H1 (cell line): Measurements from ENCODE around the gene OGFOD3. TPM values are rescaled to one million over a fixed set of nuclear protein-coding genes. Genes with fewer than 3 reads are reported as not detected.

Experiments
- CTCF ChIA-PET: fragments of 300-600 bp; sonication (Branson Sonifier 250); formaldehyde crosslinking; loops from one replicate; lab custom pipeline; 2021; ENCODE audit not compliant: partially characterized antibody; lab: Charles Lee
- POLR2A ChIA-PET: fragments of 300-600 bp; sonication (Branson Sonifier 250); formaldehyde crosslinking; loops from one replicate; lab custom pipeline; 2021; ENCODE audit warnings: inconsistent platforms; ENCODE audit not compliant: partially characterized antibody; lab: Charles Lee
- DNase-seq, 2 experiments: peaks; one replicate each; pipeline versions ENCODE4 v3.0.0 to v3.0.0-alpha.2; 2010 to 2022; ENCODE audit warnings: low spot score in 2 of 2, low read depth in 1 of 2, mixed read lengths in 1 of 2
- FAIRE-seq: peaks from 2 replicates; lab custom pipeline; 2011; peaks lifted over from hg19 to GRCh38; lab: Jason Lieb, UNC
- H2AFZ ChIP-seq: 2 replicates; pipeline ENCODE4 v1.8.1; 2012; ENCODE audit warnings: low read length, inconsistent platforms
- H2AK5ac ChIP-seq: 2 replicates; pipeline ENCODE4 v1.6.1; 2013; ENCODE audit warnings: low read depth, low read length
- H2BK120ac ChIP-seq: replicated peaks from 2 replicates; pipeline ENCODE3; 2013; ENCODE audit warnings: low read depth, low read length, inconsistent platforms
- H2BK12ac ChIP-seq: 2 replicates; pipeline ENCODE4 v1.6.1; 2013; ENCODE audit warnings: low read depth, low read length
- H2BK15ac ChIP-seq: 2 replicates; pipeline ENCODE4 v1.6.1; 2013; ENCODE audit warnings: low read length
- H2BK20ac ChIP-seq: 2 replicates; pipeline ENCODE4 v1.6.1; 2013; ENCODE audit warnings: low read length
- H2BK5ac ChIP-seq: 2 replicates; pipeline ENCODE4 v1.6.1; 2013; ENCODE audit warnings: low read depth, low read length
- H3K14ac ChIP-seq: 2 replicates; pipeline ENCODE4 v1.6.1; 2013; ENCODE audit warnings: inconsistent platforms; ENCODE audit not compliant: insufficient read length
- H3K18ac ChIP-seq: 2 replicates; pipeline ENCODE4 v1.6.1; 2013; ENCODE audit warnings: low read length; ENCODE audit errors: extremely low read depth
- H3K23ac ChIP-seq: 2 replicates; pipeline ENCODE4 v1.6.1; 2013; ENCODE audit warnings: inconsistent platforms; ENCODE audit not compliant: insufficient read length
- H3K23me2 ChIP-seq: 2 replicates; pipeline ENCODE4 v1.6.1; 2013; ENCODE audit warnings: low read depth, low read length
- H3K27ac ChIP-seq: 2 replicates; pipeline ENCODE4 v1.6.1; 2011; ENCODE audit warnings: low read depth, low read length, inconsistent platforms
- H3K27me3 ChIP-seq, 4 experiments: replicated peaks in 1 of 4; 1 replicate in 1 of 4; 2 replicates in 3 of 4; pipeline versions ENCODE4 v1.6.1 to v1.8.1; 2011 to 2013; ENCODE audit warnings: low read length in 3 of 4, mild to moderate bottlenecking in 3 of 4, inconsistent platforms in 2 of 4, mixed read lengths in 2 of 4, moderate library complexity in 1 of 4; ENCODE audit not compliant: control insufficient read depth in 3 of 4, insufficient read depth in 3 of 4; ENCODE audit errors: extremely low read depth in 1 of 4
- H3K36me3 ChIP-seq, 4 experiments: 2 replicates each; pipeline versions ENCODE4 v1.6.1 to v1.8.1; 2011 to 2013; ENCODE audit warnings: mild to moderate bottlenecking in 4 of 4, low read length in 3 of 4, moderate library complexity in 2 of 4, control low read depth in 1 of 4, inconsistent platforms in 1 of 4; ENCODE audit not compliant: insufficient read depth in 4 of 4, control insufficient read depth in 2 of 4
- H3K4ac ChIP-seq: replicated peaks from 2 replicates; pipeline ENCODE3; 2013; ENCODE audit warnings: low read length, low read depth, mixed read lengths, inconsistent platforms; ENCODE audit not compliant: insufficient read length
- H3K4me1 ChIP-seq, 4 experiments: replicated peaks in 1 of 4; 1 replicate in 1 of 4; 2 replicates in 3 of 4; pipeline versions ENCODE4 v1.6.1 to v1.8.1; 2011 to 2013; ENCODE audit warnings: low read length in 3 of 4, inconsistent platforms in 2 of 4, mixed read lengths in 1 of 4; ENCODE audit not compliant: insufficient read depth in 4 of 4, control insufficient read depth in 3 of 4
- H3K4me2 ChIP-seq, 2 experiments: 2 replicates each; pipeline versions ENCODE4 v1.6.1 to v1.8.1; 2011 to 2013; ENCODE audit warnings: low read depth in 2 of 2, low read length in 2 of 2, control low read depth in 1 of 2, inconsistent platforms in 1 of 2, mild to moderate bottlenecking in 1 of 2; ENCODE audit not compliant: insufficient read depth in 1 of 2
- H3K4me3 ChIP-seq, 4 experiments: fragments of 200-600, 300-600 bp in 1 of 4; sonication (generic), shearing (Covaris generic), sonication (Bioruptor Twin) in 1 of 4; 2 replicates each; pipeline versions ENCODE4 v1.5.1 to v1.8.1; 2011 to 2016; ENCODE audit warnings: low read length in 4 of 4, low read depth in 3 of 4, control low read depth in 2 of 4, inconsistent platforms in 2 of 4, mild to moderate bottlenecking in 2 of 4, mixed read lengths in 1 of 4, moderate library complexity in 1 of 4; ENCODE audit not compliant: insufficient read depth in 2 of 4; ENCODE audit errors: extremely low read depth in 1 of 4
- H3K56ac ChIP-seq: replicated peaks from 2 replicates; pipeline ENCODE3; 2013; ENCODE audit warnings: low read depth, mild to moderate bottlenecking, mixed read lengths, low read length, inconsistent platforms; ENCODE audit not compliant: insufficient read length
- H3K79me1 ChIP-seq: 2 replicates; pipeline ENCODE4 v1.6.1; 2013; ENCODE audit warnings: low read depth, low read length, control low read depth
- H3K79me2 ChIP-seq, 2 experiments: 2 replicates each; pipeline versions ENCODE4 v1.6.1 to v1.8.1; 2012 to 2013; ENCODE audit warnings: low read length in 2 of 2, mild to moderate bottlenecking in 2 of 2, inconsistent platforms in 1 of 2; ENCODE audit not compliant: insufficient read depth in 2 of 2, control insufficient read depth in 1 of 2
- H3K9ac ChIP-seq, 4 experiments: replicated peaks in 1 of 4; 1 replicate in 1 of 4; 2 replicates in 3 of 4; pipeline versions ENCODE4 v1.6.1 to v1.8.1; 2011 to 2013; ENCODE audit warnings: low read depth in 3 of 4, low read length in 3 of 4, control low read depth in 2 of 4, mild to moderate bottlenecking in 2 of 4, moderate library complexity in 2 of 4, inconsistent platforms in 1 of 4; ENCODE audit errors: extremely low read depth in 1 of 4
- H3K9me3 ChIP-seq, 2 experiments: 2 replicates each; pipeline versions ENCODE4 v1.6.1 to v1.8.1; 2012 to 2013; ENCODE audit warnings: mild to moderate bottlenecking in 2 of 2, moderate library complexity in 2 of 2, control low read depth in 1 of 2, inconsistent platforms in 1 of 2, low read depth in 1 of 2, low read length in 1 of 2, mixed read lengths in 1 of 2; ENCODE audit not compliant: insufficient read depth in 2 of 2
- H4K20me1 ChIP-seq, 2 experiments: replicated peaks in 1 of 2; 2 replicates each; pipeline versions ENCODE3 to v1.8.1; 2011 to 2013; ENCODE audit warnings: inconsistent platforms in 2 of 2, low read length in 2 of 2, mild to moderate bottlenecking in 1 of 2; ENCODE audit not compliant: insufficient read depth in 2 of 2, control insufficient read depth in 1 of 2
- H4K5ac ChIP-seq: 2 replicates; pipeline ENCODE4 v1.6.1; 2013; ENCODE audit warnings: low read length, low read depth, mixed read lengths, inconsistent platforms; ENCODE audit not compliant: insufficient read length
- H4K8ac ChIP-seq: 2 replicates; pipeline ENCODE4 v1.8.0; 2013; ENCODE audit warnings: mild to moderate bottlenecking, moderate library complexity, low read length, inconsistent platforms; ENCODE audit not compliant: insufficient read depth; ENCODE audit errors: extremely low read depth
- H4K91ac ChIP-seq: replicated peaks from 2 replicates; pipeline ENCODE3; 2013; ENCODE audit warnings: low read length, mixed read lengths, inconsistent platforms; ENCODE audit not compliant: insufficient read length
- CHD2 ChIP-seq: IDR thresholded peaks from 2 replicates; pipeline ENCODE4 v1.6.1; 2012; ENCODE audit warnings: low read length, improper control_type of control experiment
- CTCF ChIP-seq, 3 experiments: IDR thresholded peaks; 1 replicate in 2 of 3; 2 replicates in 1 of 3; pipeline versions ENCODE4 v1.5.1 to v1.6.1; 2011; ENCODE audit warnings: low read length in 3 of 3, mild to moderate bottlenecking in 3 of 3, inconsistent platforms in 2 of 3, low read depth in 1 of 3, moderate library complexity in 1 of 3; ENCODE audit not compliant: insufficient read depth in 1 of 3; ENCODE audit errors: control extremely low read depth in 1 of 3
- EZH2 ChIP-seq: fragments of 200-600 bp; sonication (generic); IDR thresholded peaks from 2 replicates; pipeline ENCODE4 v1.7.1; 2012; ENCODE audit warnings: low read depth, mild to moderate bottlenecking, moderate library complexity, low read length, inconsistent platforms; ENCODE audit not compliant: severe bottlenecking
- RAD21 ChIP-seq, 2 experiments: IDR thresholded peaks in 1 of 2; conservative IDR thresholded peaks in 1 of 2; 2 replicates each; pipeline ENCODE4 v1.6.1; 2011; ENCODE audit warnings: low read depth in 2 of 2, low read length in 2 of 2, improper control_type of control experiment in 1 of 2, inconsistent platforms in 1 of 2, mild to moderate bottlenecking in 1 of 2, moderate library complexity in 1 of 2
- WGBS, 2 experiments: shearing (Covaris generic) in 1 of 2; methylation state at CpG; one replicate each; pipeline versions ENCODE4 v1.1.6 to v1.1.7; 2013 to 2015; ENCODE audit warnings: low lambda C conversion rate in 2 of 2, mixed read lengths in 2 of 2, inconsistent platforms in 1 of 2, low coverage in 1 of 2, missing lambda C conversion rate in 1 of 2; ENCODE audit not compliant: insufficient replicate concordance in 2 of 2, insufficient coverage in 1 of 2, insufficient read length in 1 of 2; ENCODE audit errors: extremely low coverage in 1 of 2, missing lambda C conversion rate in 1 of 2; 5-methylcytosine and 5-hydroxymethylcytosine counted together
- polyA plus RNA-seq, 7 experiments: library from polyadenylated mRNA; depleted of rRNA in 3 of 7; stranded (reverse) in 5 of 7; unstranded in 2 of 7; fragments of >200 nt in 5 of 7; fragments of 200-250 nt in 2 of 7; gene quantifications; 1 replicate in 5 of 7; 2 replicates in 1 of 7; 4 replicates in 1 of 7; pipeline versions ENCODE4 v1.2.1 to v1.2.3, GENCODE V29; 2011 to 2013; ENCODE audit warnings: missing spikeins in 2 of 7, mixed read lengths in 2 of 7
- total RNA-seq: library from RNA; stranded (reverse); fragmentation: NEBNext Ultra II Directional; extraction: Animal tissue kit (Norgen Biotek cat#: 25700); gene quantifications from 2 replicates; pipeline ENCODE4 v1.2.1, GENCODE V29; 2021
- TF ChIP-seq, protein P1 (sequence below): IDR thresholded peaks from 2 replicates; pipeline ENCODE4 v1.6.1; 2011; ENCODE audit warnings: low read length, improper control_type of control experiment

Gene OGFOD3
- total and polyA plus RNA-seq, 2 of the 8 experiments (the other 6 are each of a cell fraction or from before 2014, with no cell fraction given): 21.1 to 21.8 TPM

DNA sequence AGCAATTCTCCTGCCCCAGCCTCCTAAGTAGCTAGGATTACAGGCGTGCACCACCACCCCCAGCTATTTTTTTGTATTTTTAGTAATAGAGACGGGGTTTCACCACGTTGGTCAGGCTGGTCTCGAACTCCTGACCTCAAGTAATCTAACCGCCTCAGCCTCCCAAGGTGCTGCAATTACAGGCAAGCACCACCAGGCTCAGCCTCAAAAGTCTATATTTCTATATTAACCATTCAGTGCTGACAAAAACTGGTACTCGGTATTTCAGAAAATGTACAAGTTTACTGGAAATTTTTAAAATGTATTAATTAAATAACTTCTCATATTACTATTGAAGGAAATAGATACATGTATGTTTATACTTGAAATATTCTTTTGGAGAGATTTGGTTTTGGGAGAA is 1.6 kb downstream of the OGFOD3 start:
- H2AK5ac ChIP-seq: no peak overlapping the region
- no peak overlapping the region for H3K4me2 ChIP-seq
- no peaks in the 10 kb centered on the region for H3K27me3 ChIP-seq
- H4K20me1 ChIP-seq: peaks cover 5 to 9% of the 10 kb centered on the region in 2 experiments
- 84% methylated on average over 6 of the region's 6 CpGs; no CpG with 5 or more reads in 1 of the 2 experiments for WGBS, 2 experiments
- no peak for FAIRE-seq
- no peak overlapping the region for H3K27ac ChIP-seq
- H3K4me1 ChIP-seq: peaks cover 0 to 3% (median 1%) of the 10 kb centered on the region in 4 experiments; a peak in 4 of 7 replicates
- H4K5ac ChIP-seq: no peak overlapping the region
- no peak overlapping the region for H3K56ac ChIP-seq
- H3K9ac ChIP-seq: no peak overlapping the region
- ChIA-PET CTCF (interaction anchor here (0.8 to 2.1 kb wide), 9 partner anchors 10 to 71 kb away, joined by 3 to 6 read pairs (median 3); no protein-coding TSS in a partner anchor), POLR2A (no interaction called here)
- H4K91ac ChIP-seq: no peak overlapping the region
- H3K23ac ChIP-seq: no peak overlapping the region
- H2BK120ac ChIP-seq: no peak overlapping the region
- no peak overlapping the region for H2BK5ac ChIP-seq
- H2BK15ac ChIP-seq: no peak overlapping the region
- H3K36me3 ChIP-seq: peaks cover 0 to 2% (median 0%) of the 10 kb centered on the region in 4 experiments; a peak in 1 of 8 replicates
- H2AFZ ChIP-seq: no peak overlapping the region
- no peak overlapping the region for H3K18ac ChIP-seq
- H2BK12ac ChIP-seq: no peak overlapping the region
- H3K4ac ChIP-seq: no peak overlapping the region
- no peak overlapping the region for H3K4me3 ChIP-seq
- H3K14ac ChIP-seq: no peak overlapping the region
- no peak overlapping the region for H4K8ac ChIP-seq
- H3K79me1 ChIP-seq: peaks cover 2% of the 10 kb centered on the region; the same call in 1 of the 2 replicates
- peaks cover 6% of the 10 kb centered on the region for H3K23me2 ChIP-seq
- H3K9me3 ChIP-seq: no peaks in the 10 kb centered on the region
- no peaks in the 10 kb centered on the region for H3K79me2 ChIP-seq
- no peak for TF ChIP-seq EZH2
- TF ChIP-seq CTCF (IDR thresholded peaks at IDR 0.05; ENCODE audit: control extremely low read depth in 1 of 3, insufficient read depth in 1 of 3, low read depth in 1 of 3, low read length in 3 of 3): peak in 1 of 3 experiments; percentile 13; a peak in 1 of 4 replicates
- TF ChIP-seq CHD2: no peak
- TF ChIP-seq, protein P1, sequence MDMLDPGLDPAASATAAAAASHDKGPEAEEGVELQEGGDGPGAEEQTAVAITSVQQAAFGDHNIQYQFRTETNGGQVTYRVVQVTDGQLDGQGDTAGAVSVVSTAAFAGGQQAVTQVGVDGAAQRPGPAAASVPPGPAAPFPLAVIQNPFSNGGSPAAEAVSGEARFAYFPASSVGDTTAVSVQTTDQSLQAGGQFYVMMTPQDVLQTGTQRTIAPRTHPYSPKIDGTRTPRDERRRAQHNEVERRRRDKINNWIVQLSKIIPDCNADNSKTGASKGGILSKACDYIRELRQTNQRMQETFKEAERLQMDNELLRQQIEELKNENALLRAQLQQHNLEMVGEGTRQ: no peak
- no peak for TF ChIP-seq RAD21 (IDR thresholded peaks at IDR 0.05 in 1 of 2, conservative IDR thresholded peaks at IDR 0.05 in 1 of 2; ENCODE audit: low read depth in 2 of 2, low read length in 2 of 2)
- TF ChIP-seq, all 59 proteins: peak for 1
- DNase-seq: no peak
- no peak overlapping the region for H2BK20ac ChIP-seq
